Measurements from ENCODE around the gene ALDH3A2.

GRCh38 chr17:19621697-19622096 lies 26.9 kb upstream of the ALDH3A2 start:
- TF ChIP-seq PATZ1 (CRISPR knock-in tag; IDR thresholded peaks at IDR 0.05; ENCODE audit: borderline replicate concordance) (no peak), TSHZ2 (CRISPR knock-in tag; IDR thresholded peaks at IDR 0.05) (no peak), OSR1 (CRISPR knock-in tag; IDR thresholded peaks at IDR 0.05) (no peak), ZNF70 (CRISPR knock-in tag; IDR thresholded peaks at IDR 0.05) (no peak)

Measured in SK-N-SH treated with all-trans-retinoic acid at 6 μM for 48 hours (cell line).